GM18858 (cell line): ENCODE data around the gene PLXNB3.

Source experiments
- ATAC-seq: cut with Tn5 transposase; IDR thresholded peaks from one replicate; pipeline ENCODE4 v1.9.1; 2021; ENCODE audit not compliant: unreplicated experiment

The PLXNB3 gene

DNA sequence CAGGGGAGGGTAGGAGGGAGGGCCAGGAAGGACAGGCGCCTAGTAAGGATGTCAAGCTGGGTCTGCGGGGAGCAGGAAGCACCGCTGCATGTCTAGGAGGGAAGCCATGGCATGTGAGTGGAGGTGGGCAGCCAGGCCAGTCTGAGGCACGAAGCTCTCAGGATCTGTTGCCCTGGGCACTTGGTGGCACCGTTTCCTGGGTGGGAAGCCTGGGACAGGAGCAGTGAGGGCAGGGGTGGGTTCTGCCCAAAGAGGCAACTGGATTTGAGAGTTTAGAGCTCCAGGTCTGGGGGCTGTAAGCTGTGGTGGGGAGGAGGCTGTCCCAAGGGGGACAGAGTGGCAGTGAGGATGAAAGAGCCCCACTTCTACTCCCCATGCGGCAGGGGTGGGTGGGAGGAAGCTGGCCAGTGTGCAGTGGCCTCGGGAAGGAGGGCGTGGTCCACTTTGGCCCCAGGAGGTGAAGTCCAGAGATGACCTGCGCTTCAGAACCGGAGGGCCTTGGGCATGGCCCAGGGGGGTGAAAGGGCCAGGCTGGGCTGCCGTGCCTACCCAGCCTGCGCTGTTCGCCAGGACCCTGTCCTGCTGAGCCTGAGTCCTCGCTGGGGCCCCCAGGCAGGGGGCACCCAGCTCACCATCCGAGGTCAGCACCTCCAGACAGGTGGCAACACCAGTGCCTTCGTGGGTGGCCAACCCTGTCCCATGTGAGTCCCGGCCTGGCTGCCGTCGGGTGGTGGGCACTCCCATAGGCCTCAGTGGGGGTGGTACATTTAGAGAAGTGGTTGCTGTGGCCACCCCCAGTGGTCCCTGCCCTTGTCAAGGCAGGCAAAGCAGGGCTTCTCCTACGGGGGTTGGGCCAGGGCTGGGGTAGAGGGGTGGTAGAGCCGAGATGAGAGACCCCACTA is 8.5 kb downstream of the PLXNB3 start:
- no peak for ATAC-seq

- ATAC-seq: no peak
Measured at GRCh38 chrX:153773218-153773611, 9.2 kb downstream of the PLXNB3 start.

DNA sequence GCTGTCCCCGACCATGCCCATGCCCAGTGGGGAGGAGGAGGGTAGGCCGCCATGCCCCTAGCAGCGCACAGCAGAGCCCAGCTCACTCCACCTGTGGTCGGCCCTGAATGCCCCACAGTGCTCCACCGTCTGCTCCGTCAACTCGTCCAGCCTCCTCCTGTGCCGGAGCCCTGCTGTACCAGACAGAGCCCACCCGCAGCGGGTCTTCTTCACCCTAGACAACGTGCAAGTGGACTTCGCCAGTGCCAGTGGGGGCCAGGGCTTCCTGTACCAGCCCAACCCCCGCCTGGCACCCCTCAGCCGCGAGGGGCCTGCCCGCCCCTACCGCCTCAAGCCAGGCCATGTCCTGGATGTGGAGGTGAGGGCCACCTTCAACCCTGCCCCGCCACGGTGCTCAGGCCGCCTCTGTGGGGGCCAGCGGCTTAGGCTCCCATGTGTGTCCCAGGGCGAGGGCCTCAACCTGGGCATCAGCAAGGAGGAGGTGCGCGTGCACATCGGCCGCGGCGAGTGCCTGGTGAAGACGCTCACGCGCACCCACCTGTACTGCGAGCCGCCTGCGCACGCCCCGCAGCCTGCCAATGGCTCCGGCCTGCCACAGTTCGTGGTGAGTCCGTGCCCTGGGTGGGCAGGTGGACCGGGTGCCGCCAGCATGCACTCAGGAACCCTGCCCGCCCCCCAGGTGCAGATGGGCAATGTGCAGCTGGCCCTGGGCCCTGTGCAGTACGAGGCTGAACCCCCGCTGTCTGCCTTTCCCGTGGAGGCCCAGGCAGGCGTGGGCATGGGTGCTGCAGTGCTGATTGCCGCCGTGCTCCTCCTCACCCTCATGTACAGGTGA is 9.9 kb downstream of the PLXNB3 start:
- no peak for ATAC-seq

DNA sequence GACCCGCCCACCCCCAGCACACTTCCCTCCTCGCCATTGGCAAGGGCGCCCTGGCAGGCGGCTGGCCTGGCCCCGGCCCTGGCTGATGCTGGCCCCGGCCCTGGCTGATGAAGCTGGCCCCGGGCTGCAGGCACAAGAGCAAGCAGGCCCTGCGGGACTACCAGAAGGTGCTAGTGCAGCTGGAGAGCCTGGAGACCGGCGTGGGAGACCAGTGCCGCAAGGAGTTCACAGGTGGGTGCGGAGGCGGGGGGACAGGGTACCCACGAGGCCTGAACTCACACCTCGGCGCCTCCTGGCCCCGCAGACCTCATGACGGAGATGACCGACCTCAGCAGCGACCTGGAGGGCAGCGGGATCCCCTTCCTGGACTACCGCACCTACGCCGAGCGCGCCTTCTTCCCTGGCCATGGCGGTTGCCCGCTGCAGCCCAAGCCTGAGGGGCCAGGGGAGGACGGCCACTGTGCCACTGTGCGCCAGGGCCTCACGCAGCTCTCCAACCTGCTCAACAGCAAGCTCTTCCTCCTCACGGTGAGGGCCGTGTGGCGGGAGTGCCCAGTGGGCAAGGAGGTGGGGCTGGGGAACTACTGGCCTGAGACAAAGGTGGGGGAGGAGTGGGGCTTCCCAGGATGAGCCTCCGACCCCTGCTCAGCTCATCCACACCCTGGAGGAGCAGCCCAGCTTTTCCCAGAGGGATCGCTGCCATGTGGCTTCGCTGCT is 10.7 kb downstream of the PLXNB3 start:
- no peak for ATAC-seq

- ATAC-seq: no peak
Measured at GRCh38 chrX:153775293-153776119, 11.5 kb downstream of the PLXNB3 start.

DNA sequence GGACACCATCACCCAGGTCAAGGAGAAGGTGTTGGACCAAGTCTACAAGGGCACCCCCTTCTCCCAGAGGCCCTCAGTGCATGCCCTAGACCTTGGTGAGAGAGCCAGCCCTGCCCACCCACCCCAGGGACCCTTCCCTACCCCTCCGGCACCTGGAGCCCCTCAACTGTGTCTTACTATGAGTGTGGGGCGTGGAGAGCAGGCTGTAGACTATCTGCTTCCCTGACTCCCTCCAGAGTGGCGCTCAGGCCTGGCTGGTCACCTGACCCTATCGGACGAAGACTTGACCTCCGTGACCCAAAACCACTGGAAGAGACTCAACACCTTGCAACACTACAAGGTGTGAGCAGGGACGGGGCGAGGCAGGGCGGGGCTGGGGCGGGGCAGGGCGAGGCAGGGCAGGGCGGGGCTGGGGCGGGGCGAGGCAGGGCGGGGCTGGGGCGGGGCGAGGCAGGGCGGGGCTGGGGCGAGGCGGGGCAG is 12.1 kb downstream of the PLXNB3 start:
- ATAC-seq: no peak

DNA sequence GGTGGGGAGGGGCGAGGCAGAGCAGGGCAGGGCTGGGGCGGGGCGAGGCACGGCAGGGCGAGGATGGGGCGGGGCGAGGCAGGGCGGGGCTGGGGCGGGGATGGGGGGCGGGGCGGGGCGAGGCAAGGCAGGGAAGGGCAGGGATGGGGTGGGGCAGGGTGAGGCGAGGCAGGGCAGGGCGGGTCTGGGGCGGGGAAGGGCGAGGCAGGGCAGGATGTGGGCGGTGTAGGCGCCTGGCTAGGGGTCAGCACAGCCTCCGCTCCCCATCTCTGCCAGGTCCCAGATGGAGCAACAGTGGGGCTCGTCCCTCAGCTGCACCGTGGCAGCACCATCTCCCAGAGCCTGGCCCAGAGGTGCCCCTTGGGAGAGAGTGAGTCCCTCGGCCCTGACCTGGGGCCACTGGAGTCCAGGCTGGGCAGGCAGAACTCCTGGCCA is 12.6 kb downstream of the PLXNB3 start:
- no peak for ATAC-seq

DNA sequence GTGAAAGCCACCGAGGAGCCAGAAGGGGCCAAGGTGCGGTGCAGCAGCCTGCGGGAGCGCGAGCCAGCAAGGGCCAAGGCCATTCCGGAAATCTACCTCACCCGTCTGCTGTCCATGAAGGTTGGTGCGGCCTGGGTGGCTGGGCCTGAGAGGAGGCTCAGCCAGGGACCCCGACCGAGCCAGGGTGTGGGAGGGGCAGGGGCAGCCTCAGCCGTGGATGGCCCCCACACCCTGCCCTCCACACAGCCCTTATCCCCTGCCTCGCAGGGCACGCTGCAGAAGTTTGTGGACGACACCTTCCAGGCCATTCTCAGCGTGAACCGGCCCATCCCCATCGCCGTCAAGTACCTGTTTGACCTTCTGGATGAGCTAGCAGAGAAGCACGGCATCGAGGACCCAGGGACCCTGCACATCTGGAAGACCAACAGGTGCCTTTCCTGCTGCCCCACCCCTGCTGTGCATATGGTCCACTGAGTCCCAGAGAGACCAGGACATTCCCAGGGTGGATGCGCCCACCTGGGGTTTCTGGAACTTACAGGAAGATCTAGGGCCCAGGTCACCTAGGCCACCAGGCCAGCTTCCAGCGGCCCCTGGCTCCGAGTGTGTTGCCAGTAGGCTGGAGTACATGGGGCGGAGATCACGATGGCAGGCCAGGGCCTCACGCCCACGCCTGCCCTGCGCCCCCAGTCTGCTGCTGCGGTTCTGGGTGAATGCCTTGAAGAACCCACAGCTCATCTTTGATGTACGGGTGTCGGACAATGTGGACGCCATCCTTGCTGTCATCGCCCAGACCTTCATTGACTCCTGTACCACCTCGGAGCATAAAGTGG is 13.4 kb downstream of the PLXNB3 start:
- no peak for ATAC-seq

GRCh38 chrX:153778181-153778580 is 14.1 kb downstream of the PLXNB3 start:
- ATAC-seq: no peak

DNA sequence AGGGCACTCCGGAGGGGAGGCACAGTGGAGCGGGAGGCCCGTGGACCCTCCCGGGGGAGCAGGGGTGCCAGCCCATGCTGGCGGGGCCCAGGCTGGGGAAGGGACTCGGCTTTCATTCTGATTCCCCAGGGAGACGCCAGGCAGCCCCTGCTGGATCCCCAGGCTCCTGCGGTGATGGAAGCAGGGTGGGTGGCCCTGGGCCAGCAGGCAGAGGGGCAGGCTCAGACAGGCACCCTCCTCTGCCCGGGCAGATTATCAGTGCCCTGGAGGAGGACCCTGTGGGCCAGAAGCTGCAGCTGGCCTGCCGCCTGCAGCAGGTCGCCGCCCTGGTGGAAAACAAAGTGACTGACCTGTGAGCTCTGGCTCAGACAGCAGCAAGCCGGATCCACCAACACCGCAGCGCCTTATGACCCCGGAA is 14.6 kb downstream of the PLXNB3 start:
- no peak for ATAC-seq

GRCh38 chrX:153779891-153780677 is 16.0 kb downstream of the PLXNB3 start:
- no peak for ATAC-seq

GRCh38 chrX:153780678-153781427 is 16.8 kb downstream of the PLXNB3 start, which contains the start of gene SRPK3:
TSS of gene SRPK3 (plus strand) at chrX:153781041. CDS start at chrX:153781087, 46 bp downstream.
- no peak for ATAC-seq

- ATAC-seq: no peak
Measured at GRCh38 chrX:153781428-153782047, 17.5 kb downstream of the PLXNB3 start.

GRCh38 chrX:153782313-153782712 is 18.3 kb downstream of the PLXNB3 start:
- ATAC-seq: no peak

DNA sequence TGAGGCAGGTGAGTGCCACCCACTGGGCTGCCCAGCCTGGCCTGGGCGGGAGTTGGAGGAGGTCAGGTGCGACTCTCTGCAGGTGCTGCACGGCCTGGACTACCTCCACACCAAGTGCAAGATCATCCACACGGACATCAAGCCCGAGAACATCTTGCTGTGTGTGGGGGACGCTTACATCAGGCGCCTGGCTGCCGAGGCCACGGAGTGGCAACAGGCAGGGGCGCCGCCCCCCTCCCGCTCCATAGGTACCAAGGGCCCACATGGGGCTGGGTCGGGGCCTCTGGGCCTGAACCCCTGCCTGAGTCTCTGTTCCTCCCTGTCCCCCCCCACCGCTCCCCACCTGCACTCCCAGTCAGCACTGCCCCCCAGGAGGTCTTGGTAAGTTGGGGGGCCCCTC is 18.8 kb downstream of the PLXNB3 start:
- ATAC-seq: no peak

GRCh38 chrX:153783378-153784013 is 19.4 kb downstream of the PLXNB3 start:
- ATAC-seq: no peak
